Chondrocyte (in vitro differentiated cells): ENCODE measurements around the gene HEBP1. TPM values are rescaled to one million over a fixed set of nuclear protein-coding genes. Genes with fewer than 3 reads are reported as not detected.
"Not testable (repeated sequence)": the region's sequence is repeated elsewhere in the genome, so short reads cannot be mapped to it uniquely, and the experiment has no call there.

ENCODE experiments used
- DNase-seq: peaks from one replicate; pipeline ENCODE4 v3.0.0; 2021; ENCODE audit warnings: mixed read lengths, low spot score
- H3K27ac Mint-ChIP-seq: one replicate; pipeline ENCODE4 v1.8.0; 2021; ENCODE audit warnings: mild to moderate bottlenecking, moderate library complexity, mixed read lengths; ENCODE audit not compliant: unreplicated experiment
- H3K27me3 Mint-ChIP-seq: 2 replicates; pipeline ENCODE4 v1.8.0; 2021; ENCODE audit warnings: low read depth, mixed read lengths
- H3K36me3 Mint-ChIP-seq: 2 replicates; pipeline ENCODE4 v1.8.0; 2021; ENCODE audit warnings: low read depth, mixed read lengths
- H3K4me1 Mint-ChIP-seq: 2 replicates; pipeline ENCODE4 v1.8.0; 2021; ENCODE audit warnings: low read depth, mild to moderate bottlenecking, mixed read lengths
- H3K4me3 Mint-ChIP-seq: one replicate; pipeline ENCODE4 v1.8.0; 2021; ENCODE audit warnings: mild to moderate bottlenecking, moderate library complexity, mixed read lengths; ENCODE audit not compliant: unreplicated experiment
- H3K9me3 Mint-ChIP-seq: 2 replicates; pipeline ENCODE4 v1.8.0; 2021; ENCODE audit warnings: low read depth, mixed read lengths
- total RNA-seq: library from RNA; stranded (reverse); gene quantifications from 3 replicates; pipeline ENCODE4 v1.2.1, GENCODE V29; 2021
- TF ChIP-seq, protein P1 (sequence below): fragments of 200-600 bp; sonication (generic); IDR thresholded peaks from 2 replicates; pipeline ENCODE4 v1.5.0; 2021; ENCODE audit warnings: antibody characterized with exemption, mild to moderate bottlenecking, moderate library complexity

The HEBP1 gene
- total RNA-seq, 1 donor from 2014 or later = 50.7 TPM

- peaks cover 9% of the 10 kb centered on the region for H3K4me1 Mint-ChIP-seq
- no peak overlapping the region for H3K27ac Mint-ChIP-seq
- H3K4me3 Mint-ChIP-seq = no peak overlapping the region
- no peaks in the 10 kb centered on the region for H3K36me3 Mint-ChIP-seq
- H3K9me3 Mint-ChIP-seq = no peaks in the 10 kb centered on the region
- TF ChIP-seq, protein P1, sequence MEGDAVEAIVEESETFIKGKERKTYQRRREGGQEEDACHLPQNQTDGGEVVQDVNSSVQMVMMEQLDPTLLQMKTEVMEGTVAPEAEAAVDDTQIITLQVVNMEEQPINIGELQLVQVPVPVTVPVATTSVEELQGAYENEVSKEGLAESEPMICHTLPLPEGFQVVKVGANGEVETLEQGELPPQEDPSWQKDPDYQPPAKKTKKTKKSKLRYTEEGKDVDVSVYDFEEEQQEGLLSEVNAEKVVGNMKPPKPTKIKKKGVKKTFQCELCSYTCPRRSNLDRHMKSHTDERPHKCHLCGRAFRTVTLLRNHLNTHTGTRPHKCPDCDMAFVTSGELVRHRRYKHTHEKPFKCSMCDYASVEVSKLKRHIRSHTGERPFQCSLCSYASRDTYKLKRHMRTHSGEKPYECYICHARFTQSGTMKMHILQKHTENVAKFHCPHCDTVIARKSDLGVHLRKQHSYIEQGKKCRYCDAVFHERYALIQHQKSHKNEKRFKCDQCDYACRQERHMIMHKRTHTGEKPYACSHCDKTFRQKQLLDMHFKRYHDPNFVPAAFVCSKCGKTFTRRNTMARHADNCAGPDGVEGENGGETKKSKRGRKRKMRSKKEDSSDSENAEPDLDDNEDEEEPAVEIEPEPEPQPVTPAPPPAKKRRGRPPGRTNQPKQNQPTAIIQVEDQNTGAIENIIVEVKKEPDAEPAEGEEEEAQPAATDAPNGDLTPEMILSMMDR = no peak
- peaks cover 3% of the 10 kb centered on the region for H3K27me3 Mint-ChIP-seq
- DNase-seq = no peak
These were observed 36.8 kb upstream of the HEBP1 start for GRCh38 chr12:13036881-13037280.

DNA sequence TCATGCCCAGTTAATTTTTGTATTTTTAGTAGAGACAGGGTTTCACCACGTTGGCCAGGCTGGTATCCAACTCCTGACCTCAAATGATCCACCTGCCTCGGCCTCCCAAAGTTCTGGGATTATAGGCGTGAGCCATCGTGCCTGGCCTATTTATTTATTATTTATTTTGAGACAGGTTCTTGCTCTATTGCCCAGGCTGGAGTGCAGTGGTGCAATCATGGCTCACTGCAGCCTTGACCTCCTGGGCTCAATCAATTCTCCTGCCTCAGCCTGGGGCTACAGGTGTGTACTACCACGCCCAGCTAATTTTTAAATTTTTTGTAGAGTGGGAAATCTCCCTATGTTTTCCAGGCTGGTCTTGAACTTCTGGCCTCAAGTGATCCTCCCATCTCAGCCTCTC is 35.3 kb upstream of the HEBP1 start:
- not testable (repeated sequence) for H3K27ac Mint-ChIP-seq, H3K9me3 Mint-ChIP-seq, H3K36me3 Mint-ChIP-seq, H3K4me3 Mint-ChIP-seq, DNase-seq, H3K4me1 Mint-ChIP-seq, H3K27me3 Mint-ChIP-seq

DNA sequence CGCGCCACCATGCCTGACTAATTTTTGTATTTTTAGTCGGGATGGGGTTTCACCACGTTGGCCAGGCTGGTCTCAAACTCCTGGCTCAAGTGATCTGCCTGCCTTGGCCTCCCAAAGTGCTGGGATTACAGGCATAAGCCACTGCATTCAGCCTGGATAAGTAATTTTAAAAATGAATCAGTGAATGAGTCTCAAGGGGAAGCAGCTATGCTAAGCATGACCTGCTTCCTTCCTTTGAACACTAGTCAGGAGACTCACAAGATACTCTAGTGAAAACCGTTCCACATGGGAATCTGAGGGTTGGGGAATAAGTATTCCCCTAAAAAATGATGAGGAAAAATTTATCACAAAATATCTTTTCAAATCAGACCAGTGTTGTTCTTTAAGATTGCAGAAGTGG is 33.4 kb upstream of the HEBP1 start:
- H3K36me3 Mint-ChIP-seq = no peaks in the 10 kb centered on the region
- peaks cover 3% of the 10 kb centered on the region for H3K4me1 Mint-ChIP-seq
- TF ChIP-seq, protein P1 = no peak
- H3K27ac Mint-ChIP-seq = no peak overlapping the region
- no peaks in the 10 kb centered on the region for H3K9me3 Mint-ChIP-seq
- H3K27me3 Mint-ChIP-seq = no peaks in the 10 kb centered on the region
- H3K4me3 Mint-ChIP-seq = no peak overlapping the region
- DNase-seq = no peak

- no peaks in the 10 kb centered on the region for H3K9me3 Mint-ChIP-seq
- H3K4me3 Mint-ChIP-seq = no peak overlapping the region
- TF ChIP-seq, protein P1 = no peak
- H3K36me3 Mint-ChIP-seq = no peaks in the 10 kb centered on the region
- H3K27me3 Mint-ChIP-seq = no peaks in the 10 kb centered on the region
- DNase-seq = no peak
- H3K27ac Mint-ChIP-seq = no peak overlapping the region
- no peaks in the 10 kb centered on the region for H3K4me1 Mint-ChIP-seq
These were observed 32.1 kb upstream of the HEBP1 start for GRCh38 chr12:13032164-13032563.

DNA sequence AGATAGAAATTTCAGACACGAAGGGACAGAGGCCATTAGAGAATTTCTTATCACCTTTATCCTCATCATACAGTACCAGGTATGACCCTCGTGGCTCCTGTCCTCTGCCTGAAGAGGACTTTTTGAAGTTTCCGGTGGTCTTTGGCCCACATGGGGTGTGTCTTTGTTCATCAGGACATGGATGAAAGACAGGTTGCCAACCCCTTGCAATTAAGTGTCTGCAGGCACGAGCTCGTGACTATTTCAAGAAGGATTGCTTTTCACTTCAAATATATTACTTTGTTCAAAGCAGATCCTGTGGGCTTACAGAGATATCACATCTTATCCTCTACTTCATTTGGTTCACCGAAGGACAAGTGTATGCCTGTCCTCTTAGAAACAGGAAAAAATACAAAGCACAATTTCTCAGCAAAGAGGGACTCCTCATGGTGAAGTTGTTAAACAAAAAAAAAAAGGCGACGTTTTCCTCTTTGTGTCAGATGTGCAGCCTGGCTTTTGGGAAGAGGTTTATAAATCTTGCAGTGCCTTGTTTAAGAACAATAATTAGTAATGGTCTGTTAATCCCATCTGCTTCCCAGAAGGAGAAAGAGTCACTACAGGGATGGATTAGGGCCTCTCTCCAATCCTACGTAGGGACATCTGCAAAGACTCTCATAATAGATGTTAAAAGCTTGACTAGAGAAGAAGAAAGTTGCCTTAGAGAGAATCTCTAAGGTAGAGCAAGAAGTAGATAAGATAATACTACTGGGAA is 30.7 kb upstream of the HEBP1 start:
- TF ChIP-seq, protein P1 = no peak
- peaks cover 7% of the 10 kb centered on the region for H3K4me1 Mint-ChIP-seq
- H3K27me3 Mint-ChIP-seq = no peaks in the 10 kb centered on the region
- no peak for DNase-seq
- no peaks in the 10 kb centered on the region for H3K36me3 Mint-ChIP-seq
- H3K4me3 Mint-ChIP-seq = no peak overlapping the region
- no peaks in the 10 kb centered on the region for H3K9me3 Mint-ChIP-seq
- no peak overlapping the region for H3K27ac Mint-ChIP-seq
